GM21528 (cell line): ENCODE measurements around the gene NFE2L1.

Experiments
- ATAC-seq: cut with Tn5 transposase; IDR thresholded peaks from one replicate; pipeline ENCODE4 v1.9.1; 2021; ENCODE audit warnings: mild to moderate bottlenecking, moderate library complexity; ENCODE audit not compliant: unreplicated experiment, low FRiP score

The NFE2L1 gene

DNA sequence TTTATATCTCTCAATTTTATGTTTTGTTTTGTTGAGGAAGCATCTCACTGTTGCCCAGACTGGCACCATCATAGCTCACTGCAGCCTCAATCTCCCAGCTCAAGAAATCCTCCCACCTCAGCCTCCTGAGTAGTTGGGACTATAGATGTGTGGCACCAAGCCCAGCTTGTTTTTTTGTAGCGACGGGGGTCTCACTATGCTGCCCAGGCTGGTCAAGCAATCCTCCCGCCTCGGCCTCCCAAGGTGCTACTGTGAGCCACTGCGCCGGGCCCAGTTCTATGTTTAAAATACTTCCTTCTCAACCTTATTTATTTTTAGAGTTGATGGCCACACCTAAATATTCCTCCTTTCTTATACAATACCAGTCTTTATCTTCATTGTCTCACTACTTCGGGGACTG, 1.9 kb upstream of the NFE2L1 start:
- no peak for ATAC-seq

DNA sequence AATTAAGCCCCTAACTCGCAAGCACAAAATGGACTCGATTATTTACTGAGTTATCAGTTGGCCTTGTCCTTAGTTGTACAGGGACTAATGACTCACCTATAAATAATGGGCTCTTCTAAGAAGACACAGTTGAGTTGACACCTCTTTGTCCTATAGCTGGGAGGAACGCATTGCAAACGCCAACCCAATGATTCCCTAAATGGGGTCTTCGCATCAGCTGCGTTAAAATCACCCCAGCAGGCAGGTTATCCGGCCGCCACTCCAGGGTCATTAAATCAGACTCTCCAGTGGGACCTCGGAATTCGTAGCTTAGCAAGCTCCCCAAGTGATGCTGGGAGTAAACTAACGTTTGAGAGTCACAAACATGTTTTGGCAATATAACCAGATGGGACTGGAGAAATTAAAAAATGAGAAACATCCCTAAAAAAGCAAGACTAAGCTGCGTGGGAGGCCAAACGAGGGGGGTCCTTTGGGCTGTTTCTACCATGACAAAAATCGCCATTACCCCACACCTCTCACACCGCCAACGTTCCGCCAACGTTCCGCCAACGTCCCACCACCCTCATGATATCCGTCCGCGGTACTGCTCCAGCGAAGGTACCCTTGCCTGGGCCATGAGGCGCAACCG, 932 bp upstream of the NFE2L1 start:
- ATAC-seq = no peak

DNA sequence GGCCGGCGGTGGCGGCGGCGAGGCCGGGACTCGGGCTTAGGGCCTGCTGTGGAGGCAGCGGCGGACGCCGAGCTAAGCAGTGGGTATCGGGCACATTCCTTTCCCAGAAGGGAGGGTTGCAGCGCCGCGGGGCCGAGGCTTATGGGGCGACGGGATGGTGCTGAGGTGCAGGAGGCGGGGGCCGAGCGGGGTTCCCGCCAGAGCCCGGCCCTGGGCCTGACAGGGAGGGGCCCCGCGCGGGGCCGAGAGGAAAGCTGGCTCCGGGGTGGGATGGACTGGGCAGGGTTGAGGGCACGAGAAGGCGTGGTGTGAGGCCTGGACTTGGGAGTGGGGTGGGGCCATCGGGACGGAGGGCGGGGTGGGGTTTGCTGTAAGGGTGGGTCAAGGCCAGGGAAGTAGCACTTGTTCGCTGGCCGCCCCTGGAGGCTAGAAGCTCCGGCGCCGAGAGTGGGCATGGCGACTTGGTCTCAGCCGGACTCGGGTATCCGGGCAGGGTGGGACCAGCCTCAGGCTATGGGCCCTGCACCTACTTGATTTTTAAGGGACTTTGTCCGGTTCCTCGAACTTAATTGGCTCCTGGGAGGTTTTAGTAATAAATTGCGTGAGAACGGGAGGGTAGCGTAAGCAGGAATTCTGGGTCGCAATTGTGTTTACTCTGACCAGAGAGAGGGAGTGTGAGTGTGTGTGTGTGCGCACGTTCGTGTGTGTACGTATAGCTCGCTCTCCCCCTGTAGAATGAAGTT, 396 bp downstream of the NFE2L1 start:
- ATAC-seq = peak; percentile 32

DNA sequence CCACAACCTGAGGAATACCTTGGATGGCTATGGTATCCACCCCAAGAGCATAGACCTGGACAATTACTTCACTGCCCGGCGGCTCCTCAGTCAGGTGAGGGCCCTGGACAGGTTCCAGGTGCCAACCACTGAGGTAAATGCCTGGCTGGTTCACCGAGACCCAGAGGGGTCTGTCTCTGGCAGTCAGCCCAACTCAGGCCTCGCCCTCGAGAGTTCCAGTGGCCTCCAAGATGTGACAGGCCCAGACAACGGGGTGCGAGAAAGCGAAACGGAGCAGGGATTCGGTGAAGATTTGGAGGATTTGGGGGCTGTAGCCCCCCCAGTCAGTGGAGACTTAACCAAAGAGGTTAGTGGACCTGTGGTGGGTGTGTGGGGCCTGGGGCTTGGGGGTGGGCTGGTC, 3.1 kb downstream of the NFE2L1 start:
- no peak for ATAC-seq

DNA sequence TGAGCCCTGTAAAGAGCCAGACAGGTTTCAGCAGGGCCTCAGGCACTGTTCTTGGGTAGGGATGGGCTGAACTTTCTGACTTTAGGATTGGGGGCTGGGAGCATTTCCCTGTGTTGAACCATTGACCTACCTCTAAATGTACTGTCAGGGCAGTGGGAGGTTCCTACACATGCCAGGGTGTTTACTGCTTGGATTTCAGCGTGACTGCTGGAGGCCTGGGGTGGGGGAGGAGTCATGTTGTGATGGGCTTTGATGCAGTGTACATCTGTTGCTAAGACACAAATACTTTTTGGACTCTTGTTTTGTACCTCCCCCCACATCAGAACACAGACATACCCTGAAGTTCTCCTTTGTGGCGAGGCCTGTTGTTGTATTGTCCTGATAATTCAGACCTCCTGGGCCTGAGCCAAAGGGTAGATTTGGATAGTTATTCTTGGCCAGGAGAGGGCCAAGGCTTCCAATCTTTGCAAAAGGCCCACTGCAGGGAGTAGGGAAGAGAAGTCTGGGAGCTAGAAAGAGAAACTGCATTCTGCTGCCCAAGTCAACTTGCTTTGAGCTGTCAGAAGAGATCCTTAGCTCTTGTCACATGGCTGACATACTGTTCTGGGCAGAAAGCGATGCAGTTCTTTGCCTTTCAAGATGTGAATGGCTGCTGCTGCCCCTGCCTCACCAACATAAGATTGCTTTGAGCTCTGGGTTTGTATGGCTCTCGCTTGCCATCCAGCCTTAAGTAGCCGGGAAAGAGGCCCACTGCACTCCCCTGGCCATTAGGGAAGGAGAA, 3.7 kb downstream of the NFE2L1 start:
- no peak for ATAC-seq

DNA sequence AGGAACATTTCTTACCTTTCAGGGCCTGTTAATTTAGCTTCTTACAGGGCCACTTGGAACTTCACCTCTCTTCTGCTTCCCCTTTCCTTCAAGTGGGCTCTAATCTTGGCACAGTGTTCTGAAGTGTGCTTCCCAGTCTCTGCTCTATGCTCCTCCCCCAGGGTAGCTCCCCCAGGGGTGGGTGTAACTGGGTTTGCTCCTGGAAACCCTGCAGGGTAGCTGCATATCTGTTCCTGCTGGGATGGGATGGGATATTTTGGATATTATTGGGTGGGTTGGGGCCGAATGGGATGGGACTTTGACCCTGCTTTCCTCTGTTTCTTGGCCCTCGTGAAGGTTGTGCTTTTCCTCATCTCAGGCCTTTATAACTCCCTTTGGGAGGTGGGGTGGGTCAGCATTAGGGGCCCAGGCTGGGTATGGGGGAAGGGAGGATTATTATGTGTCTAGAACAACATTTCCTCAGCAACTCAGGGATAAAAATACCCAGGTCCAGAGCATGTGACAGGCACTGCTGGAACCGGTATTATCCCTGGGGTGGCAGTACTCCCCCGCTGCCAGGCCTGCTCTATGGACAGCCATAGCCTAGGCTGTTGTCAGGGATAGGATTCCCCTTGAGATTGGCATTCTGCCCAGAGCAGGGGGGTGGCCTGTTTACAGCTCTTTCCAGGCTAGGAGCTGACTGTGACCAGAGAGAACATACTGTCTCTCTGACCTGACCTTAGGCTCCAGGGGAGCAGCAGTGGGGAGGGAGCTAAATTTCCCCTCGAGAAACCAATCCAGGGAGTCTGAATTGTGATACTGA, 5.0 kb downstream of the NFE2L1 start:
- ATAC-seq = no peak

DNA sequence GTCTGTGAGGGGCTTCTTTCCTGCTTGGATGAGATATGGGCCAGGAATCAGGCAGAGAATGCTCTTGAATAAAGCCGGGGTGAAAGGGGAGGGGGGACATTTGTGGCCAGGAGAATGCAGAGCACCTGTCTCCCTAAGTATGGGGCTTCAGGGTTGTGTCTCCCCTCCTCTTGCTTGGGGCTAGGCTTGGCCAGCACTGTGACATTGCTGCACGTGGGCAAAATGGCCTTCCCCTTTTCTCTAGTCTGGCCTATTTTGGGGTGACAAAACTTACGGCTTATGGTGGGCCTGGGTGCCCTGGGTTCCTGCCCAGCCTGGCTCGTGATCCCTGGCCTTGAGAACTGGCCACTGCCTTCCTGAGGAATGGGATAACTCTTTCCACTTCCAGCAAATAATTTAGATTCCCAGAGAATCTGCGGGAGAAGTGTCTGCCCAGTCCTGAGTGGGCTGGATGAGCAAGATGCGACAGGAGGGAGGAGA, 5.6 kb downstream of the NFE2L1 start:
- ATAC-seq = no peak

DNA sequence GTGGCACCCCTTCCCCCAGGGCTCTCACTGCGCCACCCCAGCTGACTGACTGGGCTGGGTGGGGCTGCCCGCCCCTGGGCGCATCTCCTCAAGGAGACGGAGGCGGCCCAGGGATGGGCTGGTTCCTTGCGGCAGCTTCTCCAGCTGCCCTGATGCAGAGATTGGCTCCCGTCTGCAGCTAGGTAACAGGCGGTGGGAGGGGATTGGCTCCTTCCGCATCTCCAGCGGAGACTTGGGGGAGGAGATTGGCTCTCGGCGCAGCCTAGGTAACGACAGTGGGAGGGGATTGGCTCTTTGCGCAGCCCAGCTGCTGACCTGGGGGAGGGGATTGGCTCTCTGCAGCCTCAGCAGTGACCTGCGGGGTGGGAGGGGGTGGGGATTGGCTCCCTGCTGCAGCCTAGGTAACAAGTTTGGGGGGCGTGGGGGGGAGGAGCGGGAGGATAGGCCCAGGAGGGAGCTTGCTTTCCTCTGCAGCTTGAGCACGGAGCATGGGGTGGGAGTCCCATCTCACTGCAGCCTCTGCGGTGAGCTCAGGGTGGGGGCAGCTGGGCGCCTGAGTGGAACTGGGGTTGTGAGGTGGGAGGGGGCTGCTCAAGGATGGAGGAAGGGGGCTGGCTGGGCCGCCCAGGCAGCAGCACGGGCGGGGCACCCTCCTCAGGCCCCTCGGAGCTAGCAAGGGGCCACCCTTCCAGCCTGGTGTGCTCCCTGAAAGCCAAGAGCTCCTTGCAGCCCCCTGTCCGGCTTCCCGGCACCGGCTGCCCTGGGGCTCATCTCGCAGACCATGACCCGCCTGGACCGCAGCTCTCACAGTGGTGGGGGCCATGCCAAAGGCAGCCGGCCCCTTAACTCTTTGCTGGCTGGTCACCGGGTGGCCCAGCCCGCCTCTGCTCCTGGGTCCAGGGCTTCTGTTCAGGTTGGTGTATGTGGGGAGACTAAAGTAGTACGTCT, 6.4 kb downstream of the NFE2L1 start:
- ATAC-seq = no peak

DNA sequence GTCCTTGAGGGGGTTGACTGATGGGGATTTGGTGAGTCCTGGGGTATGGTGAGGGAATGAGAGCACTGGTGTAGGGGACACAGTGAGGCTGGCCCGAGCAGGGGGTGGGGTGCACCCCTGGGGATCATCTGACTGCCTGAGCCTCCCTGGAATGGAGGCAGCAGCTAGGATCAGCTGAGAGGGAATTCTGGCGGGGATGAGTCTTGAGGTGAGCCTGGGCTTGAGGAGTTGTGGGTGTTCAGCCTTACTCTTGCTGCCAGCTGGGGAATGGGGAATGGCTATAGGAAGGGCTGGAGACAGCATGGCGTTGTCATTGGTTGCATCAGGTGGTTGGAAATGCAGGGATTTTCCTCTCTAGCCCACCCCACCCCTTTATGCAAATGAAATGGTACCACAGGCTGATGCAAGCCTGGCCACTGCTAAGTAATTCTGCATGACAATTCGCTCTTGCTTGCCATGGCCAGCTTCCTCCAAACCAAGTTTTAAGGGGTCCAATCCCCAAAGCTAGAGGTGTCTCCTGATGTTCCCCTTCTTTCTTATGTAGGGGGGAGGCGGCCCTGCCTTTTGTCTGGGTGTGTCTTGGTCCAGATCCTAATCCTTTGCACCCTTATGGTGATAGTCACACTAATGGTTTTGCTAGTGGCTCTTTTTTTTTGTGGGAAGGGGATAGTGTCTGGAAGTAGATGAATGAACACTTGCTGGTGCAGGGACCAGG, 7.5 kb downstream of the NFE2L1 start:
- ATAC-seq = no peak

DNA sequence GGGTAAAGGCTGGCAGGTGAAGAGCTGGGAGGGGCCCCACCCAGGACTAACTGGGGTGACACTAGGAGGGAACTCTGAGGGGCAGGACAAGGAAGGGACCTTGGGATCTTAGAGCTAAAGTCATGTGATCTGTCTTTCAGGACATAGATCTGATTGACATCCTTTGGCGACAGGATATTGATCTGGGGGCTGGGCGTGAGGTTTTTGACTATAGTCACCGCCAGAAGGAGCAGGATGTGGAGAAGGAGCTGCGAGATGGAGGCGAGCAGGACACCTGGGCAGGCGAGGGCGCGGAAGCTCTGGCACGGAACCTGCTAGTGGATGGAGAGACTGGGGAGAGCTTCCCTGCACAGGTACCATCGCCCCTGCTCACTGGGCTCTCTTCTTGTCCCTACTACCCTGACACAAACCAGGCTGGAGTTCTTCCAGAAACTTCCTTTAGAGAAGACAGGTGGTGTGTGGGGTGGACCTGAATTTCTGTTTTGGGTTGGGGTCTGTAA, 8.1 kb downstream of the NFE2L1 start:
- no peak for ATAC-seq

DNA sequence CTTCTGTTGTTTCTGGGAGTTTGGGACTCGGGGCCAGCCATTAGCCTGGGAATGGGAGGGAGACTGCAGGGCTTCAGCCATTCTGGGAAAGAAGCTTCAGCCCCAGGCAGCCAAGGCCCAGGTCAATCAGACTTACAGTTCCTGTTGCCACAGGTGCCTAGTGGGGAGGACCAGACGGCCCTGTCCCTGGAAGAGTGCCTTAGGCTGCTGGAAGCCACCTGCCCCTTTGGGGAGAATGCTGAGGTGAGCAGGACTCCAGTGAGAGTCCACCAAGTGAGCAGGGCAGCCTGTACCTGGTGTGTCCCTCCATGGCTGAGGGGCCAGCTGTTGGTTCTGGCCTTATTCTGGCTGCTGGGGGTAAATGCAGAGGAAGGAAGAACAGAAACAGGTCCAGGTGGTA, 8.7 kb downstream of the NFE2L1 start:
- no peak for ATAC-seq

DNA sequence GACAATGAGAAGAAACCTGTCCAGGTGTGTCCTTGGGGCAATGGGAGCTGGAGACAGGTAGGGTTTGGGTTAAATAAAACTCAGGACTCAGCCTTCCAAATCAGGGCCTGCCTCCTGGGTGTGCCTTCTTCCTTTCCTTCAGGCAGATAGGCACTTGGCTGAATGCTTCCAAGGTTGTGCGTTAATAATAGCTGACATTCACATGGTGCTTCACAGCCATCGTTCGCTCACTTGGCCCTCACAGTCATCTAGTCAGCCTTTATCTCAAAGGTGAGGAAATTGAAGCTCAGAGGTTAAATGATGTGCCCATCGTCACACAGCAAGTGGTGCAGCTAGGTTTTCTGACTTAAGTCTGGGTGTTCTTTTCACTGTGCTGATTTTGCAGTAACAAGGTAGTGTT, 9.5 kb downstream of the NFE2L1 start:
- no peak for ATAC-seq

DNA sequence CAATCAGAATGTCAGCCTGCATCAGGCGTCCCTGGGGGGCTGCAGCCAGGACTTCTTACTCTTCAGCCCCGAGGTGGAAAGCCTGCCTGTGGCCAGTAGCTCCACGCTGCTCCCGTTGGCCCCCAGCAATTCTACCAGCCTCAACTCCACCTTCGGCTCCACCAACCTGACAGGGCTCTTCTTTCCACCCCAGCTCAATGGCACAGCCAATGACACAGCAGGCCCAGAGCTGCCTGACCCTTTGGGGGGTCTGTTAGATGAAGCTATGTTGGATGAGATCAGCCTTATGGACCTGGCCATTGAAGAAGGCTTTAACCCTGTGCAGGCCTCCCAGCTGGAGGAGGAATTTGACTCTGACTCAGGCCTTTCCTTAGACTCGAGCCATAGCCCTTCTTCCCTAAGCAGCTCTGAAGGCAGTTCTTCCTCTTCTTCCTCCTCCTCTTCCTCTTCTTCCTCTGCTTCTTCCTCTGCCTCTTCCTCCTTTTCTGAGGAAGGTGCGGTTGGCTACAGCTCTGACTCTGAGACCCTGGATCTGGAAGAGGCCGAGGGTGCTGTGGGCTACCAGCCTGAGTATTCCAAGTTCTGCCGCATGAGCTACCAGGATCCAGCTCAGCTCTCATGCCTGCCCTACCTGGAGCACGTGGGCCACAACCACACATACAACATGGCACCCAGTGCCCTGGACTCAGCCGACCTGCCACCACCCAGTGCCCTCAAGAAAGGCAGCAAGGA, 10.4 kb downstream of the NFE2L1 start:
- ATAC-seq = no peak

DNA sequence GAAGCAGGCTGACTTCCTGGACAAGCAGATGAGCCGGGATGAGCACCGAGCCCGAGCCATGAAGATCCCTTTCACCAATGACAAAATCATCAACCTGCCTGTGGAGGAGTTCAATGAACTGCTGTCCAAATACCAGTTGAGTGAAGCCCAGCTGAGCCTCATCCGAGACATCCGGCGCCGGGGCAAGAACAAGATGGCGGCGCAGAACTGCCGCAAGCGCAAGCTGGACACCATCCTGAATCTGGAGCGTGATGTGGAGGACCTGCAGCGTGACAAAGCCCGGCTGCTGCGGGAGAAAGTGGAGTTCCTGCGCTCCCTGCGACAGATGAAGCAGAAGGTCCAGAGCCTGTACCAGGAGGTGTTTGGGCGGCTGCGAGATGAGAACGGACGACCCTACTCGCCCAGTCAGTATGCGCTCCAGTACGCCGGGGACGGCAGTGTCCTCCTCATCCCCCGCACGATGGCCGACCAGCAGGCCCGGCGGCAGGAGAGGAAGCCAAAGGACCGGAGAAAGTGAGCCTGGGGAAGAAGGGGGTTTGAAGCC, 11.0 kb downstream of the NFE2L1 start:
- ATAC-seq = no peak

DNA sequence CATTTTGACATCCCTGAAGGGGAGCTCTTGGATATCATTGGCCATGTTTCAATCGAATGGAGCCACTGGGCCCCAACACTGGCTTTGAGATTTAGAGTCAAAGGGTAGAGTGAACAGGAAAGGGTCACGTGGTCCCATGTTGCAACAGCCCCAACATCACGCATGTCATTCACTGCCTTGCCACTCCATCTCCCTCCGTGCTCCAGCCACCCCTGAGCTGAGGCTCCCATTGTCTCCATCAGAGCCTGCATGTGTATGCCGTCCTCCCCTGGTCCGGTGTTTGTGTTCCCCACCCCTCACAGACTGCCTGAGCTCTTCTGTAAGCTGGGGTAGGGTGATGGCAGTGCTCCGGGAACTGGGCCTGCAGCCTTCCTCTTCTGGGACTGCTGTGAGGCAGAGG, 12.1 kb downstream of the NFE2L1 start:
- ATAC-seq = no peak

DNA sequence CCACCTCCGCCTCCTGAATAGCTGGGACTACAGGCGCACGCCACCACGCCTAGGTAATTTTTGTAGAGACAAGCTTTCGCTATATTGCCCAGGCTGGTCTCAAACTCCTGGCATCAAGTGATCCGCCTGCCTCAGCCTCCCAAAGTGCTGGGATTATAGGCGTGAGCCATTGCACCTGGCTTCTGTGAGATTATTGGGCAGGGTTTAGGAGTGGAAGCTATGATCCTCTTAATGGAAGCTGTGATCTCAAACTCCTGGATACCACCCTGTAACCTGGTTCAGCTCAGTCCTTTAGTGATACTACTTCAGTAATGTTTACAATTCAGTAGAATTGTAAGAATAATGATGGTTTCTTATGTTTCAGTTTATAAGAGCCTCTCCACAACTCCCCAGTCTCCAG, 14.1 kb downstream of the NFE2L1 start:
- ATAC-seq = no peak

DNA sequence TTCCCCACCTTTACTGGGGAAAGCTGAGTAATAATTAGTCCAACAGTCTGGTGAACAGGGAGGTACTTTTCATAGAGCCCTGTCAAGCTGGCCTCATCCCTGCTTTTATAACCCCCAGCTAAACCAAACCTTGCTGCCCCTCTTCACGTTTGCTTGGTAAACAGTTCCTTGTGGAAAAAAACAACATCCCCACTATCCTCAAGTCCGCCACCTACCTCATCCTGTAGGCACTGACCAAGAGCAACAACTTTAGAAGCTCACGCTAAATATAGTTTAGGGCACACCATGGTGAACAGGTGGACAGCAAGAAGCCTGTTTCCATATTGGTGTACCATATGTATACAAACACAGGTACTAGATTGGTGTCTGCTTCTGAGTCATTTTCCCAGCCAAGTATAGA, 16.5 kb downstream of the NFE2L1 start:
- no peak for ATAC-seq

DNA sequence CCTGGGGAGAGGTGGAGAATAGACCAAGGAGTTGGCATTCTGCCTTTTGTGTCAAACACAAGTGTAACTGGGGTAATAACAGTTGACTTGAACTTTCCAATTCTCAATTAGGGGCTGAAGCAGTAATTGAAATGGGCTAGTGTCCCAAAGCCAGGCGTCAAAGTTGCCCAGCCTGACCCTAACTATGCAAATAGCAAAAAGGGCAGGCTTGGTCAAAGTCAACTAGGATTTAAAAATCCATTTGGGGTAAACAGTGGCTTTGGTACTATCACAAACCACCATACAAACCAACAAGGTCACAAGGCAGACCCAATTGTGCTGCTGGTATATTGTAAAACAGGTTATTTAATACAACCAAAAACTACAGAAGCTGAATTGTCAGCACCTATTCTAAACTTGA, 18.0 kb downstream of the NFE2L1 start:
- no peak for ATAC-seq
